Fibroblast of villous mesenchyme (primary cell): ENCODE measurements around the gene RHOU. TPM values are rescaled to one million over a fixed set of nuclear protein-coding genes. Genes with fewer than 3 reads are reported as not detected.

ENCODE experiments used
- DNase-seq: peaks from one replicate; pipeline ENCODE4 v3.0.0-alpha.2; 2010; ENCODE audit warnings: low read depth
- H3K4me3 ChIP-seq: 2 replicates; pipeline ENCODE4 v1.5.1; 2011; ENCODE audit warnings: low read depth, mild to moderate bottlenecking, low read length
- CTCF ChIP-seq: IDR thresholded peaks from 2 replicates; pipeline ENCODE4 v1.5.1; 2012; ENCODE audit warnings: low read depth, mild to moderate bottlenecking, low read length; ENCODE audit not compliant: insufficient read depth
- total RNA-seq: library from RNA; depleted of rRNA; stranded (reverse); fragments of >200 nt; gene quantifications from 2 replicates; pipeline ENCODE4 v1.2.3, GENCODE V29; 2012

Gene RHOU
- total RNA-seq, 1 donor: 2.2 TPM

- no peak for TF ChIP-seq CTCF
- no peak overlapping the region for H3K4me3 ChIP-seq
- DNase-seq: no peak
Measured at GRCh38 chr1:228750915-228751314, 15.6 kb downstream of the RHOU start.

GRCh38 chr1:228751360-228752098 lies 16.2 kb downstream of the RHOU start:
- no peak for TF ChIP-seq CTCF
- DNase-seq: no peak
- no peak overlapping the region for H3K4me3 ChIP-seq

GRCh38 chr1:228752258-228752657 lies 17.0 kb downstream of the RHOU start:
- no peak for TF ChIP-seq CTCF
- DNase-seq: no peak
- H3K4me3 ChIP-seq: no peak overlapping the region

GRCh38 chr1:228752675-228753265 lies 17.5 kb downstream of the RHOU start:
- DNase-seq: no peak
- TF ChIP-seq CTCF: no peak
- H3K4me3 ChIP-seq: no peak overlapping the region

- no peak for DNase-seq
- no peak for TF ChIP-seq CTCF
- H3K4me3 ChIP-seq: no peak overlapping the region
Measured at GRCh38 chr1:228753287-228753686, 18.0 kb downstream of the RHOU start.

GRCh38 chr1:228753786-228754360 lies 18.6 kb downstream of the RHOU start:
- no peak for TF ChIP-seq CTCF
- H3K4me3 ChIP-seq: no peak overlapping the region
- no peak for DNase-seq
